ENCODE data around the gene MEIOB.

The MEIOB gene

GRCh38 chr16:1830213-1830612 lies 41.8 kb downstream of the MEIOB start:
- TF ChIP-seq SNAI2 (CRISPR knock-in tag; IDR thresholded peaks at IDR 0.05): no peak
- TF ChIP-seq ZNF565 (CRISPR knock-in tag; conservative IDR thresholded peaks at IDR 0.05; ENCODE audit: low read depth): no peak
- no peak for TF ChIP-seq ZFP30 (CRISPR knock-in tag; IDR thresholded peaks at IDR 0.05)
- no peak for TF ChIP-seq CREB5 (CRISPR knock-in tag; IDR thresholded peaks at IDR 0.05; ENCODE audit: low read depth)
- TF ChIP-seq PPARA (CRISPR knock-in tag; IDR thresholded peaks at IDR 0.05; ENCODE audit: borderline replicate concordance): no peak
- TF ChIP-seq ZNF8 (CRISPR knock-in tag; IDR thresholded peaks at IDR 0.05): no peak
- no peak for TF ChIP-seq ESRRG (CRISPR knock-in tag; IDR thresholded peaks at IDR 0.05)
- TF ChIP-seq ARNTL (CRISPR knock-in tag; IDR thresholded peaks at IDR 0.05; ENCODE audit: borderline replicate concordance, low read depth): no peak
- no peak for TF ChIP-seq ZFP3 (CRISPR knock-in tag; IDR thresholded peaks at IDR 0.05)
- TF ChIP-seq BACH2 (CRISPR knock-in tag; IDR thresholded peaks at IDR 0.05; ENCODE audit: borderline replicate concordance): no peak
- TF ChIP-seq PATZ1 (CRISPR knock-in tag; IDR thresholded peaks at IDR 0.05; ENCODE audit: borderline replicate concordance): no peak
- no peak for TF ChIP-seq TSHZ2 (CRISPR knock-in tag; IDR thresholded peaks at IDR 0.05)
- no peak for TF ChIP-seq ISL1 (CRISPR knock-in tag; IDR thresholded peaks at IDR 0.05)
- TF ChIP-seq POU6F1 (CRISPR knock-in tag; IDR thresholded peaks at IDR 0.05; ENCODE audit: borderline replicate concordance, low read depth): no peak
- ATAC-seq: no peak

GRCh38 chr16:1828645-1829410 lies 43.1 kb downstream of the MEIOB start:
- TF ChIP-seq CSDC2 (CRISPR knock-in tag; IDR thresholded peaks at IDR 0.05) (no peak), SNAI2 (CRISPR knock-in tag; IDR thresholded peaks at IDR 0.05) (no peak), POU6F1 (CRISPR knock-in tag; IDR thresholded peaks at IDR 0.05; ENCODE audit: borderline replicate concordance, low read depth) (no peak), ZNF8 (CRISPR knock-in tag; IDR thresholded peaks at IDR 0.05) (no peak), ISL1 (CRISPR knock-in tag; IDR thresholded peaks at IDR 0.05) (no peak), PATZ1 (CRISPR knock-in tag; IDR thresholded peaks at IDR 0.05; ENCODE audit: borderline replicate concordance) (no peak), ZC3H10 (CRISPR knock-in tag; IDR thresholded peaks at IDR 0.05) (no peak), TOX (CRISPR knock-in tag; IDR thresholded peaks at IDR 0.05; ENCODE audit: borderline replicate concordance) (no peak), ARNTL (CRISPR knock-in tag; IDR thresholded peaks at IDR 0.05; ENCODE audit: borderline replicate concordance, low read depth) (no peak), PPARA (CRISPR knock-in tag; IDR thresholded peaks at IDR 0.05; ENCODE audit: borderline replicate concordance) (no peak), ZFP30 (CRISPR knock-in tag; IDR thresholded peaks at IDR 0.05) (no peak), RARB (CRISPR knock-in tag; IDR thresholded peaks at IDR 0.05) (no peak), TSHZ2 (CRISPR knock-in tag; IDR thresholded peaks at IDR 0.05) (no peak), TCF4 (CRISPR knock-in tag; IDR thresholded peaks at IDR 0.05; ENCODE audit: borderline replicate concordance) (no peak), ZNF70 (CRISPR knock-in tag; IDR thresholded peaks at IDR 0.05) (no peak), CREB5 (CRISPR knock-in tag; IDR thresholded peaks at IDR 0.05; ENCODE audit: low read depth) (no peak)
- no peak for ATAC-seq
